ENCODE results near the gene MAML3. TPM values are rescaled to one million over a fixed set of nuclear protein-coding genes. Genes with fewer than 3 reads are reported as not detected.

MAML3 gene
- total RNA-seq, 1 donor from 2014 or later: 4.3 TPM

GRCh38 chr4:139799615-139800014 lies 354.4 kb downstream of the MAML3 start:
- intact Hi-C loops (cut with micrococcal nuclease): no loop called here

DNA sequence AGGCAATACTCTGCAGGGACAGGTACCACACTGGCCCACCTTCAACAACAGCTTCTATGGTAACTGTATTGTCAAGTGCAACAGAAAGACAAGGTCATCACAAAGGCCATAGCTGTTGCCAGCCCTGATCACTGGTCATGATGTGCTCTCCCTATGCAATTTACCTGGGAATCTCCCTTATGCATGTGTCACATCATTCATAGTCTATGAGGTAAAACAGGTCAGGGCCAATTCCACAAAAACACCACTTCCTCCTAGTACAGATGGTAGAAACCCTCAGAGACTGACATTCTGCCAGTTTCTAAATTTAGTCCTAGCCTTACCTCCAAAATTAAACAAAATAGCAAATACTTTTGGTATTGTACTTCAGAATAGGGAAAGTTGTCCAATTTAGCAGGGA lies 355.5 kb downstream of the MAML3 start:
- intact Hi-C loops (cut with micrococcal nuclease): no loop called here

DNA sequence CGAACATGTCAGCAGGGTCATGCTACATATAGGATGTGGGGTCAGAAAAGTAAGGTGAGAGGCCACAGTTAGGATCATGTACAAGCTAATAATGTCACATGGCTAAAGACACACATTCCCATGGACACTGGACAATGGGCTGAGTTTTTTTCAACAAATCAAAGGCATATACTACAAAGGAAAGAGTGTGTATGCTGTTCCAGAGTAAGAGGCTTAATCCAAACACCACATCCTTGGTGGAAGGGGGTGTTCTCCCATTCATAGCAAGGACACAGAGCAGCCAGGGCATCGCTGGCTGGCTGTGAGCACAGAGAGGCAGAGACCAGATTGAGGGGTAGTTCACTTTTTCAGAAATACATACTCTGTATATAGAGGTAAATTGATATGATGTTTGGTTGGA lies 356.7 kb downstream of the MAML3 start:
- intact Hi-C loops (cut with micrococcal nuclease): no loop called here

- intact Hi-C loops (cut with micrococcal nuclease): no loop called here
These were observed 358.3 kb downstream of the MAML3 start for GRCh38 chr4:139795527-139796314.

DNA sequence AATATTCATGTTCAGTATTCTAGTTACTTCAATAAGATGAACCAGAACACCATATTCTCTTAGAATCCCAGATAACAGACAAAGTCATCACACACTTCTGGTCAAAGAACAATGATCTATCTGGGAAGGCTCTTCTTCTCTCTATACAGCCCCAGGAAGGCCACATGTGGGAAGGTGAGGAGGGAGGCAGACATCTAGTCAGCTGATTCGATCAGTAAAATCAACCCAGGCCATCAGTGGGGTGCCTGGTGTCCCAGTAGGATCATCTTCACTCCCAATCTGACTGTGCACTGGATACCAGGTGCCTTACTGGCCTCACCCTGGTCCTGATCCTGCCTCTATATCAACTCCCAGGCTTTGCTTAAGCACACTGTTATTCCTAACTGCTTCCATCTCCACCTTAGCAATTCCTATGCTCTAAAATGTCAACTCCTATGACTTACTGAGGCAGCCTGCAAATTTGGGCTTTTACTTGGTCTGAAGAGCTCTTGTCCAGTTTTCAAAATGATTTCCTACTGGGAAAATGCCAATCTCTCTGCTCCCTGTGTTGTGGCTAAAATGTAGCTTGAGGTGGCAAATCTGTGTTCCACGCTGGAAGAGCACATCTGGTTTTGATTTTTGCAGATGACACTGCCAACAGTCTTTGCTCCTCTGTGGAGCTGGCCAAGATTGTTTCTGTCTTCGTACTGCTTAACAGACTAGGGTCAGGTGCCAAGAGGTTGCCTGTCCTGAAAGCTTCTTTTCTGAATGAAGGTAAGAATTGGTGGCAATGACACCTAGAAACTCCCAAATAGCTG lies 359.6 kb downstream of the MAML3 start:
- intact Hi-C loops (cut with micrococcal nuclease): no loop called here

- intact Hi-C loops (cut with micrococcal nuclease): no loop called here
These were observed 362.3 kb downstream of the MAML3 start for GRCh38 chr4:139791681-139792080.

DNA sequence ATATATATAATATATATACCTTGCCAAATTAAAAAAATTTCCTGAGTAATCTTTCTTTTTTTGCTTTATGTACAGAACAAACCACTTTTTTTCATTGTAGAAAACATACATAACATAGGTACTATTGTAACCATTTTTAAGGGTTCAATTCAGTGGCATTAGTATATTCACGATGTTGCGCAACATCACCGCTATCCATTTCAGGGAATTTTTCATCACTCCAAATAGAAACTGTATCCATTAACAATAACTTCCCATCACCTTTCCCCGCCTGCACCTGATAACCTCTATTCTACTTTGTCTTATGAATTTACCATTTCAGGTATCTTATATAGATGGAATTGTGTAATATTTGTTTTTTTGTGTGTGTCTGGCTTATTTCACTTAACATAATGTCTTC lies 363.7 kb downstream of the MAML3 start:
- intact Hi-C loops (cut with micrococcal nuclease): no loop called here

- intact Hi-C loops (cut with micrococcal nuclease): no loop called here
These were observed 364.8 kb downstream of the MAML3 start for GRCh38 chr4:139789096-139789654.

DNA sequence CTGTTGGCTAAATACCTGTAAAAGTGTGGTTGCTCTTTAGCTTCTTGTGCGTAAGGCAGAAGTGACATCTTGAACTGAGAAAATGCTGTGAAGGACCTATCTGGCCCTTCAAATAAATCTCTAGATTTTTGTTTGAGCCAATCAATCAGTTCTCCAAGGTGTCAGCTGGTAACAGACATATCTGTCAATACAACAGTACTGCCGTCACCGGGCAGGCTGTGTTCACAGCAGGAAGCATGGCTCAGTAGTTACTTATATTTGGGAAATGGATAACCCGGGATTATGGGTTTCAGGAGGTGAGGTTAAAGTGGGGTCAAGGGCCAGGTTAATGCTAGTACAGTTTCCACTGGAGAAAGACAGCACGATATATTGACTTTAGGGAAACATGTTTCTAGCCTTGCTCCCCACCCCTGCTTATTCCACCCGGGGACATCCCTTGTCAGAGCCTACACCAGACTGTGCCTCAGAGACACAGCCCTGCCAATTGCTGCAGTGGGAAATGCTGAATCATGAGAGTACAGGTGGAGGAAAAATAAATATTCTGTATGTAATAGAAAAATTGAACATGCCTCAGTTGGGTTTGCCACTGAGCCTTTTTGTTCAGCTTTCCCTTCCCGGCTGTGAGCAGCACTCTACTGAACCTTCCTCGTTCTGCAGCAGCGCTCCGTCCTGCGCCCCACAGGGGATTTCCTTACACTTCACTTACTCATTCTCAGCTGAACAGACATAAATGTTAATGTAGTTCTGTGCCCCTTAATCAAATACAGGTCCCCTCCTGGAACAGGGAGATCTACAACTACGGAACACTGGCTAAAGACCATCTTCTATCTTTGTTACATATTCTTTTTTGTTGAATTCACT lies 367.3 kb downstream of the MAML3 start:
- intact Hi-C loops (cut with micrococcal nuclease): no loop called here

DNA sequence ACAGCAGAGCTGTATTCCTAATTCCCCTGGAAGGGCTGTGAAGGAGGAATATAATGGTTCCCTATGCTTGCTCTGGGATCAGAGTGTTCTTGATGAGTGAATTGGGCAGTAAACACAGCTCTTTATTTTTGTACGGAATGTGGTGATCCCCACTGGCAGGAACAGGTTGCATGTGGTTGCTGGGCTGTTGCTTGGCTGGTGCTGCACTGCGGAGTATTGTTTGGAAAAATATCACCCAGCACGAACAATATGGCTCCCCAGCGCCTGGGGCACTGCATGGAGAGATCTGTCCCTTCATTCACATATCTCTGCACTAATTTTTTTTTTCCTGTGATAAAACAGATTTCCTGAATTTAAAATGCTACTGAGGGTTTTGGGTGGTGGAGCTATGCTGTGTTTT lies 368.6 kb downstream of the MAML3 start:
- intact Hi-C loops (cut with micrococcal nuclease): no loop called here

DNA sequence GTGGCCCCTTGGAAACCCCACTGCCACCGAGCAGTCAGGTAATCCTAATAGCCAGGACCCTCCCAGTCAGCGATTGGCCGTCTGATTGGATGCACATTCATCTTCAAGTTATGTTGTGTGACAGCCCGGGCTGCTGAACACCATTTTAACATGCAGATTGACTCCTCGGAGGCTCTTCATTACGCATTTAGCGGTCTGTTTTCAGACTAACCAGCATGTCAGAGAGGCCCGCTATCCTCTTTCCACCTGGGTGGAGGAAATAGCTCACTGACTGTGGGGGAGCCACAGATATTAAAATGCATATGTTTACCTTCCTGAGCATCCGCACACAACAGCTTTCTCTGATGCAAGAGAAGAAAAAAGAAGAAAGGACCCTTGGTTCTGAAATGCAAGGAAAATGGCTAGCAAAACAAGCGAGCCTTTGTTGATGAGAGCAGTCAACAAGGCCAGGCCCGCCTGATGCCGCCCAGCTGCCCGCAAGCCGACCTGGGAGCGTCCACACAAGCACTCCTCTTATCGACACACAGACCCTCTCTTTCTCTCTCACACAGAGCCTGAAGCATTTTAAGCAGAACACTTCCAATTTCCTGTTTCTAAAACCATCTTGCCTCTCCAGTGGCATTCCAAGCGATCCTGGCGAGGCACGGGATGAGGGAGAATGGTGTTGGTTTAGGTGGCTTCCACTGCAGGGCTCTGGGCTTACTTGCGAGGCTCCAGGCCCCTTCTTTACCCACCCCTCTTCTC lies 370.1 kb downstream of the MAML3 start:
- intact Hi-C loops (cut with micrococcal nuclease): no loop called here

DNA sequence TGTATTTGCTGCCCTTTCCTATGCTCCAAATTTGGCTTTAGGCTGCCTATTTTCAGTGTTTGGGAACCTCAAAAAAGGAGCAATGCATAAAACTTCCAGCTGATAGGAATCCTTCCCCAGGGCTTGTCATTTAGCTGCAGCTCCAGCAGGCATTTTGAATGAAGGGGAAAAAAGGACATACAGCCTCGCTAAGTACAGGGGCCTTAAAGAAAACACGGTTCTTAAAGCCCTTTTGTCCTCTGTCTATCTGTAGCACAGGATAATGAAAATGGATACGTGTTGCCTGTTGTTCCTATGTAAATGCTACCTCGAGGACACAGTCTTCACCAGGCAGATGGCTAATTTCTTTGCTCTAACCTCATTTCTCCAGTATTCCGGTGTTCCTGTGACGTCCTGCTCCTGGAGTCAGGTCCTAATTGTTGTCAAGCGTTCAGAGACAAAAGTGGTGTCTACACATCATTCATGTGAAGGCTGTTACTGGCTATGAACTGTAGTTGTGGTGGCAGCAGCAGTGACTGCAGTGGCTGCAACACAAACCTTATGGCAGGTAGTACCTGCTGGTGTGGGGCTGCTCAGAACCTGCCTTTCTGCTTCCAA lies 371.0 kb downstream of the MAML3 start:
- intact Hi-C loops (cut with micrococcal nuclease): no loop called here

- intact Hi-C loops (cut with micrococcal nuclease): no loop called here
These were observed 372.9 kb downstream of the MAML3 start for GRCh38 chr4:139781066-139781465.

- intact Hi-C loops (cut with micrococcal nuclease): no loop called here
These were observed 374.3 kb downstream of the MAML3 start for GRCh38 chr4:139779691-139780090.

DNA sequence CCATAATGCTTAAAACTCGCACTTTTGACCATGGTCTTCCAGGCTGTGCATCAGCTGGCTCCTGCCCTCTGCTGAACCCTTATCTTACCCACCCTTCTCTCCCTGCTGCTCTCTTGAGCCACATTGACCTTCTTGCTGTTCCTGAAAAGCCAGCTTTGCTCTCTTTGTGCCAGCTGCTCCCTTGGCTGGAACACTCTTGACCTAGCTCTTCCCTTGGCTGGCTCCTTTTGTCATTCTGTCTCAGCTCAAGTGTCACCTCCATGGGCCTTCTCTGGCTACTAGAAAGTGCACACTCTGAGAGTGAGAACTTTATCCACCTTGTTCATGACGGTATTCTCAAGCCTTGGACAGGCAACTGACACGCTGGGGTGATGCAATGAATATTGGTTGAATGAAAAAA lies 376.2 kb downstream of the MAML3 start:
- intact Hi-C loops (cut with micrococcal nuclease): no loop called here

DNA sequence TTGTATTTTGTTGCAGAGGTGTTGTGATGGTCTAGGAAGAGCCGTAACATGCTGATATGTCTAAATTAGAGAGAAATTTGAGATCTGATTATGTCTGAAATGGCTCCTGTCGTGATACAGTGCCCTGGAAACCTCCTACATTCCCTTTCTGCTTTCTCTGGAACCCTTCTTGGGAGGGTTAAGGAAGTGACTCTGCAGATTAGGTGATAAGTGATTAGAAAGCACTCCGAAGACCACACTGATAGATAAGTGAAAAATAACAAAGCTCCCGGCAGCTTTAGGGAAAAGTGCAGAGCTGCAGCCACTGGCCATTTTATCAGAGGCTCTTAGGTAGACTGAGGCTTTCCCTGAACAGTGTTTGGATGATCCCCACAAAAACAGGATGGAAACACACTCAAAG lies 377.7 kb downstream of the MAML3 start:
- intact Hi-C loops (cut with micrococcal nuclease): no loop called here

GRCh38 chr4:139774759-139775487 lies 379.1 kb downstream of the MAML3 start:
- intact Hi-C loops (cut with micrococcal nuclease): no loop called here

DNA sequence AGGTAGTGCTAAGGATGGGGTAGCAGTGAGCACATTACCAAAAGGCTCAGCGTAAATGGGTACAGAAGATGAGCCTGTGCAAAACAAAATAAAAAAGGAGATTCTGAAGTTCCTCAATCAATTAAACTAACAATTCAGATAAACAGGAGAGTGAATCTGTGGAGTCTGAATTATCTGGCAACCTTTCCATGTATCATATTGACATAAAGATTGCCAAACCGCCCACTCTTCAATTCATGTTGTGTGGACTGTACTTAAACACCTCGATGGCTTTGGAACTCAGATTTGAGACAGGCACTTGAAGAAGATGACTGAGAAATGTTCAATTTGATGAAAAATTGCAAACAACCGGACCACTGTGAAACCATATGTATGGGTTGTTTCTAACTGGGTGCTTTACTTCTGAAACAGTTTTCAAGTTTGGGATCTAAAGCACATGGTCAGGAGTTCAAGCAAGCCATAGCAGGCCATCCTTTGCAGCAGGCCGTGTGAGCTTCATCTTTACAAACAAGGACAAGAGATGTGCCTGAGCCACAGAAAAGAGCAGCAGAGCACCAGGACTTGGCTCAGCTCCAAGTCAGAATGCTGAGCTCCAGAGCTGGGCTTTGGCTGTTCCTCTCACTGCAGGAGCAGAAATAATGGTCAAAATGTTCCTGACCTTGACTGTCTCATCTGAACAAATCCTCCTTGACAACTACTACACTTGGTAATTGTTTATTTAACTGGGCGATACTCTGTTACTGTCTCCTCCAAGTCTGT lies 380.2 kb downstream of the MAML3 start:
- intact Hi-C loops (cut with micrococcal nuclease): no loop called here

DNA sequence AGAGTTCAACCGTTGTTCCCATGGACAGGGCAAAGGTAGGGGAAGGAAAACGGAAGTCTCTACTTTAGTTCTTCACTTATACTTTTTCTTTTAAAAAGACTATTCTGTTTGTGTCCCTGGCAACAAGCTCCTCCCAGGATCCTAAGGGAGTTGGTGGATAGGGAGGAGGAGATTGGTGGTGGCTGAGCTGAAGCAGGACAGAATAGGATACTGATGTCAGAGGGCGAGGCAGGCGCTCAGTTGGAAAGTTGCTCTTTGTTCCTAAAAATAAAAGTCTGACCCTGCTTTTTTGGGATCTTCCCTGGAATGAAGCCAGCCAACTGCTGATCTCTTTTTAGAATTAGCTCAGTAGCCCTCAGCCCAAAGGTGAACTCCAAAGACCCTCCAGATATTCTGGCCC lies 383.6 kb downstream of the MAML3 start:
- intact Hi-C loops (cut with micrococcal nuclease): no loop called here
